Testis (tissue), 2 donors: ENCODE data around the gene ABHD12.
"Not testable (repeated sequence)": the region's sequence is repeated elsewhere in the genome, so short reads cannot be mapped to it uniquely, and the experiment has no call there.

ENCODE experiments used
- POLR2A ChIP-seq: fragments of 450-650 bp; IDR thresholded peaks from one replicate; pipeline ENCODE4 v1.6.1; 2017; ENCODE audit warnings: antibody characterized with exemption, mild to moderate bottlenecking, moderate library complexity
- TF ChIP-seq, protein P1 (sequence below), 3 experiments: fragments of 450-650 bp in 2 of 3; fragments of 200-600 bp in 1 of 3; sonication (generic) in 1 of 3; IDR thresholded peaks; one replicate each; pipeline ENCODE4 v1.5.1; 2016 to 2019; ENCODE audit warnings: antibody characterized with exemption in 3 of 3, mild to moderate bottlenecking in 2 of 3, moderate library complexity in 1 of 3

DNA sequence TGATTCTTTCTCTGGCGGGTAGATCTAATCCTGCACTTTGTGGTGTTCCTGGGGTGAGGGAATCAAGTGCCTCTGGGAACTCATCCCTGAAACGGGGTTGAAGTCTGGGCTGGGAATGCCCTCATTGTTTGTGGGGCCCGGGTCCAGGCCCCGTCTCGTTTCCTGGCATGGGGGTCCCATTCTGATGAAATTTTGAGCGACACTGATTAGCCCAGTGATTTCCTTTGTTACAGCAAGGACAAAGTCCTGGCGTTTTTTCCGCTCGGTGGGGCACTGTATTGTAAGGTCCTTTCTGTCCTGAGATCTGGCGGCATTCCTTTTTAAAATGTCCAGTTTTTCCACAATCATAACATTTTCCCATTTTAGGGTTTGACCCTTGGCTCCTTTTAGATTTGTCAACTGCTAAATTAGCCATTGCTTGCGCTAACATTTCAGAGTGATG, 9.7 kb upstream of the ABHD12 start:
- TF ChIP-seq, protein P1, sequence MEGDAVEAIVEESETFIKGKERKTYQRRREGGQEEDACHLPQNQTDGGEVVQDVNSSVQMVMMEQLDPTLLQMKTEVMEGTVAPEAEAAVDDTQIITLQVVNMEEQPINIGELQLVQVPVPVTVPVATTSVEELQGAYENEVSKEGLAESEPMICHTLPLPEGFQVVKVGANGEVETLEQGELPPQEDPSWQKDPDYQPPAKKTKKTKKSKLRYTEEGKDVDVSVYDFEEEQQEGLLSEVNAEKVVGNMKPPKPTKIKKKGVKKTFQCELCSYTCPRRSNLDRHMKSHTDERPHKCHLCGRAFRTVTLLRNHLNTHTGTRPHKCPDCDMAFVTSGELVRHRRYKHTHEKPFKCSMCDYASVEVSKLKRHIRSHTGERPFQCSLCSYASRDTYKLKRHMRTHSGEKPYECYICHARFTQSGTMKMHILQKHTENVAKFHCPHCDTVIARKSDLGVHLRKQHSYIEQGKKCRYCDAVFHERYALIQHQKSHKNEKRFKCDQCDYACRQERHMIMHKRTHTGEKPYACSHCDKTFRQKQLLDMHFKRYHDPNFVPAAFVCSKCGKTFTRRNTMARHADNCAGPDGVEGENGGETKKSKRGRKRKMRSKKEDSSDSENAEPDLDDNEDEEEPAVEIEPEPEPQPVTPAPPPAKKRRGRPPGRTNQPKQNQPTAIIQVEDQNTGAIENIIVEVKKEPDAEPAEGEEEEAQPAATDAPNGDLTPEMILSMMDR (IDR thresholded peaks at IDR 0.05): not testable (repeated sequence)
- TF ChIP-seq POLR2A: not testable (repeated sequence)
